Measurements from ENCODE around the gene DCDC2C. TPM values are rescaled to one million over a fixed set of nuclear protein-coding genes. Genes with fewer than 3 reads are reported as not detected.
A peak's percentile ranks its signal among the peaks of the same experiment; 100 is the strongest.

Gene DCDC2C
- total RNA-seq, 1 donor from 2014 or later, result not detected

DNA sequence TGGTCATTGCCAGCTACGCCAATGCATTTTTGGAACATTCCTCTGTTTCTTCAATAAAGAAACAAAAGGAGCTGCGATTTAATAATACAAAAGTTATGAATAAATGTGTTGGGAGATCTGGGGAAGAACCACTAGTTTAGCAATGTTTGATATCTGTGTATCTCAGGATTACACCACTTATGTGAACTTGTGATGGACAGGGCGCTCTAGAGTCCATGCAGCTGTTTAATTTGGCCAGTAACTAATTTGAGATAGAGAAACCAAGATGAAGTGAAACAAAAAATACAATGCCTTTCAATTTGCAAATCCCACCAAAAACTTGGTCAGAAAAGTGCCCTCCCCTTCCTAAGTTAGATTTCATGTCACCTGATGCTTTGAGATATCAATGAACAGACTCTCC, 6.8 kb upstream of the DCDC2C start:
- Mint-ChIP-seq H3K4me3 (no peak overlapping the region), H3K9me3 (no peaks in the 10 kb centered on the region), H3K27ac (no peak overlapping the region), H3K4me1 (ENCODE audit: unreplicated experiment) (no peaks in the 10 kb centered on the region), H3K27me3 (peaks cover 31% of the 10 kb centered on the region), H3K36me3 (no peaks in the 10 kb centered on the region)
- no peak for TF ChIP-seq CTCF (conservative IDR thresholded peaks at IDR 0.05)
- no peak for DNase-seq (ENCODE audit: extremely low spot score, unreplicated experiment)

GRCh38 chr2:3701071-3701470, 2.3 kb upstream of the DCDC2C start:
- Mint-ChIP-seq H3K9me3 (peaks cover 4% of the 10 kb centered on the region), H3K4me3 (no peak overlapping the region), H3K27me3 (peaks cover 57% of the 10 kb centered on the region), H3K36me3 (peaks cover 5% of the 10 kb centered on the region), H3K4me1 (ENCODE audit: unreplicated experiment) (peaks cover 6% of the 10 kb centered on the region), H3K27ac (no peak overlapping the region)
- no peak for TF ChIP-seq CTCF (conservative IDR thresholded peaks at IDR 0.05)
- no peak for DNase-seq (ENCODE audit: extremely low spot score, unreplicated experiment)

- H3K27me3 Mint-ChIP-seq, result peaks cover 62% of the 10 kb centered on the region
- no peak overlapping the region for H3K27ac Mint-ChIP-seq
- peaks cover 4% of the 10 kb centered on the region for H3K9me3 Mint-ChIP-seq
- DNase-seq (ENCODE audit: extremely low spot score, unreplicated experiment), result no peak
- TF ChIP-seq CTCF (conservative IDR thresholded peaks at IDR 0.05), result no peak
- peaks cover 6% of the 10 kb centered on the region for H3K4me1 Mint-ChIP-seq (ENCODE audit: unreplicated experiment)
- no peak overlapping the region for H3K4me3 Mint-ChIP-seq
- peaks cover 5% of the 10 kb centered on the region for H3K36me3 Mint-ChIP-seq
Measured at GRCh38 chr2:3703757-3704355, 481 bp downstream of the DCDC2C start.

DNA sequence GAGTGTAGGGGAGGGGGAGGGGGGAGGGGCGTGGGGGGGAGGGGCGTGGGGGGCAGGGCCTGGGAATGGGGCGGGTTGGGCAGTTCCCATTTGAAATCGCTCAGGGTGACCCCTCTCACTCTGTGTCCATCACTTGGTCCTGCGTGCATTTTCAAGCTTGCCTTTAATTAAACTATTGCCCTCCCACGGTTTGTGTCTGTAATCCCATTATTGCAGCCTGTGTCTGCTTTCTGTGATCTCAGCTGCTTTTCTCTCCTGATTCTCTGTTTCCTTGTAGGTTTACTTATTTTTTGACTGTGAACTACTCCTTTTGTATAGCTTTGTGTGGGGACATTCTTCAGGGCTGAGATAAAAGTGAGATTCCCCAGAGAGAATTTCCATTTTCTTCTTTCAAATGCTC, 1.3 kb downstream of the DCDC2C start:
- no peak for DNase-seq (ENCODE audit: extremely low spot score, unreplicated experiment)
- Mint-ChIP-seq H3K27ac (peak overlapping the region; percentile 9), H3K4me1 (ENCODE audit: unreplicated experiment) (peaks cover 6% of the 10 kb centered on the region), H3K36me3 (peaks cover 5% of the 10 kb centered on the region), H3K4me3 (peak overlapping the region; percentile 53), H3K9me3 (peaks cover 4% of the 10 kb centered on the region), H3K27me3 (peaks cover 62% of the 10 kb centered on the region)
- TF ChIP-seq CTCF (conservative IDR thresholded peaks at IDR 0.05), result no peak

- Mint-ChIP-seq H3K4me1 (ENCODE audit: unreplicated experiment) (peaks cover 6% of the 10 kb centered on the region), H3K9me3 (peaks cover 4% of the 10 kb centered on the region), H3K36me3 (peaks cover 5% of the 10 kb centered on the region), H3K27me3 (peaks cover 52% of the 10 kb centered on the region), H3K4me3 (no peak overlapping the region), H3K27ac (no peak overlapping the region)
- no peak for DNase-seq (ENCODE audit: extremely low spot score, unreplicated experiment)
- TF ChIP-seq CTCF (conservative IDR thresholded peaks at IDR 0.05), result no peak
Measured at GRCh38 chr2:3705782-3706181, 2.4 kb downstream of the DCDC2C start.

DNA sequence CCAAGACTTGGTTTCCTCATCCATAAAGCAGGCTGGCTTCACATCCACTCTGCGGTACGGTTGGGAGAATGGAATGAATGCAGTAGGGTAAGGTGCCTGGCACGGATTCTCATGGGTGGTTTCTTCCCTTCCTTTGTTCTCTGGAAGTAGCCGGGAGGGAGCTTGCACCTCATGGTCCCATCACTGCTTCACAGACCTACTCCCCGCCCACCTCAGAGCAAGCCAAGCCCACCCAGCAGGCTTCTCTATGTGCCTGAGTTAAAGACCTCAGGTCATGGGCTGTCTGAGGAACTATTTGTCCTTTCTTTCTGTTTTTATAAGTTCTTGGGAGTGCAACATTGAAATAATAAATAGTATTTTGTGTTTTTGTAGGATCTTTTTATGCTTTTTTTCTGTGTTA, 3.5 kb downstream of the DCDC2C start:
- H3K4me3 Mint-ChIP-seq, result no peak overlapping the region
- peaks cover 5% of the 10 kb centered on the region for H3K36me3 Mint-ChIP-seq
- TF ChIP-seq CTCF (conservative IDR thresholded peaks at IDR 0.05), result no peak
- H3K27me3 Mint-ChIP-seq, result peaks cover 41% of the 10 kb centered on the region
- no peak overlapping the region for H3K27ac Mint-ChIP-seq
- H3K9me3 Mint-ChIP-seq, result peaks cover 4% of the 10 kb centered on the region
- H3K4me1 Mint-ChIP-seq (ENCODE audit: unreplicated experiment), result peaks cover 6% of the 10 kb centered on the region
- no peak for DNase-seq (ENCODE audit: extremely low spot score, unreplicated experiment)
